ENCODE results near the gene CCDC85A.

CCDC85A gene

GRCh38 chr2:56314371-56314770 lies 130.6 kb downstream of the CCDC85A start:
- DNase-seq, result no peak

- no peak for DNase-seq
Observed at GRCh38 chr2:56314796-56315195, 131.0 kb downstream of the CCDC85A start.

- DNase-seq, result no peak
Observed at GRCh38 chr2:56315376-56315775, 131.6 kb downstream of the CCDC85A start.

GRCh38 chr2:56316011-56316410 lies 132.2 kb downstream of the CCDC85A start:
- no peak for DNase-seq

GRCh38 chr2:56318147-56318546 lies 134.4 kb downstream of the CCDC85A start:
- no peak for DNase-seq

GRCh38 chr2:56325661-56326345 lies 142.0 kb downstream of the CCDC85A start:
- no peak for DNase-seq

- DNase-seq, result no peak
Observed at GRCh38 chr2:56326346-56326741, 142.6 kb downstream of the CCDC85A start.

GRCh38 chr2:56331810-56332209 lies 148.0 kb downstream of the CCDC85A start:
- DNase-seq, result no peak

GRCh38 chr2:56333812-56334485 lies 150.2 kb downstream of the CCDC85A start:
- no peak for DNase-seq

- no peak for DNase-seq
Observed at GRCh38 chr2:56334622-56335021, 150.8 kb downstream of the CCDC85A start.

GRCh38 chr2:56335101-56335500 lies 151.3 kb downstream of the CCDC85A start:
- DNase-seq, result no peak

GRCh38 chr2:56337342-56337741 lies 153.6 kb downstream of the CCDC85A start:
- DNase-seq, result no peak

- DNase-seq, result no peak
Observed at GRCh38 chr2:56338232-56338631, 154.4 kb downstream of the CCDC85A start.

GRCh38 chr2:56344771-56345170 lies 161.0 kb downstream of the CCDC85A start:
- DNase-seq, result no peak

- no peak for DNase-seq
Observed at GRCh38 chr2:56347881-56348280, 164.1 kb downstream of the CCDC85A start.

- DNase-seq, result no peak
Observed at GRCh38 chr2:56348392-56349210, 164.8 kb downstream of the CCDC85A start.

- peak; percentile 4 to 44 for DNase-seq
Observed at GRCh38 chr2:56357655-56358295, 174.0 kb downstream of the CCDC85A start.

GRCh38 chr2:56361844-56362243 lies 178.1 kb downstream of the CCDC85A start:
- no peak for DNase-seq

GRCh38 chr2:56364902-56365301 lies 181.1 kb downstream of the CCDC85A start:
- DNase-seq, result no peak

- DNase-seq, result no peak
Observed at GRCh38 chr2:56369316-56369715, 185.5 kb downstream of the CCDC85A start.

- no peak for DNase-seq
Observed at GRCh38 chr2:56372071-56372656, 188.4 kb downstream of the CCDC85A start.

- DNase-seq, result no peak
Observed at GRCh38 chr2:56375251-56375650, 191.5 kb downstream of the CCDC85A start.

Measured in cerebellar nuclear complex (tissue), 1 donor.